Lower leg skin (tissue), 3 donors: ENCODE measurements around the gene FBXO46.

Experiments
- CTCF ChIP-seq, 3 donors: fragments of 450-650 bp; IDR thresholded peaks; one replicate each; pipeline ENCODE4 v1.5.1; 2016; ENCODE audit warnings: antibody characterized with exemption in 3 of 3, mild to moderate bottlenecking in 3 of 3, moderate library complexity in 2 of 3
- POLR2A ChIP-seq, 2 donors: fragments of 450-650 bp; IDR thresholded peaks; one replicate each; pipeline ENCODE4 v1.6.1; 2016 to 2017; ENCODE audit warnings: antibody characterized with exemption in 2 of 2, mild to moderate bottlenecking in 1 of 2, moderate library complexity in 1 of 2

- no peak for TF ChIP-seq CTCF (IDR thresholded peaks at IDR 0.05)
- TF ChIP-seq POLR2A (IDR thresholded peaks at IDR 0.05) = no peak
Measured at GRCh38 chr19:45670670-45671453, 59.8 kb downstream of the FBXO46 start.
